ENCODE results near the gene MYO5B.

Gene MYO5B

GRCh38 chr18:49834258-49834657 is 360.7 kb downstream of the MYO5B start:
- H3K4me3 ChIP-seq (ENCODE audit: low read depth, low read length): no peak overlapping the region
- TF ChIP-seq, protein P1, sequence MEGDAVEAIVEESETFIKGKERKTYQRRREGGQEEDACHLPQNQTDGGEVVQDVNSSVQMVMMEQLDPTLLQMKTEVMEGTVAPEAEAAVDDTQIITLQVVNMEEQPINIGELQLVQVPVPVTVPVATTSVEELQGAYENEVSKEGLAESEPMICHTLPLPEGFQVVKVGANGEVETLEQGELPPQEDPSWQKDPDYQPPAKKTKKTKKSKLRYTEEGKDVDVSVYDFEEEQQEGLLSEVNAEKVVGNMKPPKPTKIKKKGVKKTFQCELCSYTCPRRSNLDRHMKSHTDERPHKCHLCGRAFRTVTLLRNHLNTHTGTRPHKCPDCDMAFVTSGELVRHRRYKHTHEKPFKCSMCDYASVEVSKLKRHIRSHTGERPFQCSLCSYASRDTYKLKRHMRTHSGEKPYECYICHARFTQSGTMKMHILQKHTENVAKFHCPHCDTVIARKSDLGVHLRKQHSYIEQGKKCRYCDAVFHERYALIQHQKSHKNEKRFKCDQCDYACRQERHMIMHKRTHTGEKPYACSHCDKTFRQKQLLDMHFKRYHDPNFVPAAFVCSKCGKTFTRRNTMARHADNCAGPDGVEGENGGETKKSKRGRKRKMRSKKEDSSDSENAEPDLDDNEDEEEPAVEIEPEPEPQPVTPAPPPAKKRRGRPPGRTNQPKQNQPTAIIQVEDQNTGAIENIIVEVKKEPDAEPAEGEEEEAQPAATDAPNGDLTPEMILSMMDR (IDR thresholded peaks at IDR 0.05; ENCODE audit: low read depth, low read length): no peak
- DNase-seq (ENCODE audit: low read depth, low spot score): no peak
- in situ Hi-C loops (cut with HindIII; ENCODE audit: low sequenced_read_pairs): no loop called here

- TF ChIP-seq, protein P1 (IDR thresholded peaks at IDR 0.05; ENCODE audit: low read depth, low read length): no peak
- in situ Hi-C loops (cut with HindIII; ENCODE audit: low sequenced_read_pairs): no loop called here
- no peak for DNase-seq (ENCODE audit: low read depth, low spot score)
- no peak overlapping the region for H3K4me3 ChIP-seq (ENCODE audit: low read depth, low read length)
Observed at GRCh38 chr18:49833814-49834213, 361.1 kb downstream of the MYO5B start.

DNA sequence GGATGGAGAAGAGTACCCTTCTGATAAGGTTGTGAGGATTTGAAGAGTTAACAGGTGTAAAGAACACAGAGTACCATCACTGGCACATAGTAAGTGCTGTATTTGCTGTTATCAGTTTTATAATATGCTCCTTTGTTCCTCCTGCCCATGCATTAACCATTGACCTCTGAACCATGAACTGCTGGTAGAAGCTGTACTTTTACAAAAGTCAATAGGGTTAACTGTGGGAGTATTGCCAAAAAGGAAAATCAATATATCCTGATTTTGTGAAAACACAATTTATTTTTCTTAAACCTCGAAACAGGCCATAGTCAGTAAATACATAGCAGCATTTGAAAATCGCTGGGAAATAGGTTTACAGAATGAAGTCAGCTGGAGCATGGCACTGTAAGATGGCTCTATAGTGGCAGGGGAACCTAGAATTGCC is 362.7 kb downstream of the MYO5B start:
- TF ChIP-seq, protein P1 (IDR thresholded peaks at IDR 0.05; ENCODE audit: low read depth, low read length): no peak
- in situ Hi-C loops (cut with HindIII; ENCODE audit: low sequenced_read_pairs): no loop called here
- no peak for DNase-seq (ENCODE audit: low read depth, low spot score)
- H3K4me3 ChIP-seq (ENCODE audit: low read depth, low read length): no peak overlapping the region

GRCh38 chr18:49827996-49828395 is 367.0 kb downstream of the MYO5B start:
- in situ Hi-C loops (cut with HindIII; ENCODE audit: low sequenced_read_pairs): no loop called here
- DNase-seq (ENCODE audit: low read depth, low spot score): no peak
- H3K4me3 ChIP-seq (ENCODE audit: low read depth, low read length): no peak overlapping the region
- TF ChIP-seq, protein P1 (IDR thresholded peaks at IDR 0.05; ENCODE audit: low read depth, low read length): no peak

DNA sequence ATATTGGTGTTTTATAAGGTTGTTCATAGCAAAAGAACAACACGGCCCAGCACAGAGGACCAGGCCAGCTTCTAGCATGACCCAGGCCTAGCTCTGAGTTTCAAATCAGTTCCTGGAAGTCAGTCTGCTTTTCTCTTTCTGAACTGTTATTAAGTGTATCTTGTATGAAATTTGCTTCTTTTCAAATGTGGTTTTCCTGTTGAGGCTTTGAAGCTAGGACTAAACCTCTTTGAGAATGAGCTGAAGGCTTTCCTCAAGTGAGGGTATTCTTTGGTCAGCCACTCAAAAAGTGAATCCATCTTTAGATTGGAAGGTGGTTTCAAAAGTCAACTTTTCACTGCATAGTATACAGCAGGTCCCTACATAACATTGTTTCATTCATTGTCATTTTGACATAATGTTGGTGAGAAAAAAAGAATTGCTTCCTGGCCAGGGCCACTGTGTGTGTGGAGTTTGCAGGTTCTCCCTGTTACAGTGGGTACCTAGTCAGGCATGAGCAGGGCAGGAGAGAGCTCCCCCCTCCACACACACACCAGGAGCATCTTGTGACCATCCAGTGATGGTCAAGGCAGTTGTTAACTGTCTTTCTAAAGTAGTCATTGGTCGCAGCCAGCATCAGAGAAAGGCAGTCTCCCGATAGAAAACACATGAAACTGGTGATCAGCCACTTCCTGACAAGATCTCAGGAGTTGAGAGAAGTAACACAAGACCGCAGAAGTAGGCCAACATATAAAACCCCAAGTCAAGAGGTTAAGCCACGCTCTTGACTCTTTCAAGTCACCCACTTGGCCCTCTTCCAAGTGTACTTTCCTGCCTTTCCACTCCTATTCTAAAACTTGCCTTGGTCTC is 374.9 kb downstream of the MYO5B start:
- TF ChIP-seq, protein P1 (IDR thresholded peaks at IDR 0.05; ENCODE audit: low read depth, low read length): no peak
- in situ Hi-C loops (cut with HindIII; ENCODE audit: low sequenced_read_pairs): no loop called here

GRCh38 chr18:49819071-49819662 is 375.8 kb downstream of the MYO5B start:
- no peak overlapping the region for H3K4me3 ChIP-seq (ENCODE audit: low read depth, low read length)
- TF ChIP-seq, protein P1 (IDR thresholded peaks at IDR 0.05; ENCODE audit: low read depth, low read length): no peak
- in situ Hi-C loops (cut with HindIII; ENCODE audit: low sequenced_read_pairs): no loop called here
- no peak for DNase-seq (ENCODE audit: low read depth, low spot score)

More for the DNA sequence above, 374.9 kb downstream of the MYO5B start:
- no peak for DNase-seq (ENCODE audit: low read depth, low spot score)
- H3K4me3 ChIP-seq (ENCODE audit: low read depth, low read length): no peak overlapping the region

Measured in astrocyte of the spinal cord (primary cell).